Measurements from ENCODE around the gene GAPVD1. TPM values are rescaled to one million over a fixed set of nuclear protein-coding genes. Genes with fewer than 3 reads are reported as not detected.

Gene GAPVD1
- total RNA-seq, 1 experiment from 2014 or later: 39.5 TPM

- H2BK15ac ChIP-seq (ENCODE audit: low read depth, low read length): peak overlapping the region; percentile 44; the same call in 1 of the 2 replicates
- peaks cover 2% of the 10 kb centered on the region for H4K20me1 ChIP-seq (ENCODE audit: control insufficient read depth, insufficient read depth, insufficient read length)
- no peak overlapping the region for H2AFZ ChIP-seq (ENCODE audit: low read length)
- H3K4ac ChIP-seq (ENCODE audit: low read depth, low read length): no peak overlapping the region; the same call in 1 of the 2 replicates
- no peaks in the 10 kb centered on the region for H3K23me2 ChIP-seq (ENCODE audit: insufficient read length, low read depth, low read length, poor library complexity, severe bottlenecking)
- no peaks in the 10 kb centered on the region for H3K9me3 ChIP-seq (ENCODE audit: control insufficient read depth, low read depth, low read length)
- H3K4me1 Mint-ChIP-seq: peaks cover 20% of the 10 kb centered on the region in 2 experiments
- H3K27ac ChIP-seq (ENCODE audit: insufficient read length, low read depth, low read length): peak overlapping the region; percentile 70
- H3K4me3 Mint-ChIP-seq: peak overlapping the region; percentile 97 to 98
- H3K4me1 ChIP-seq (ENCODE audit: insufficient read depth, low read length): no peaks in the 10 kb centered on the region
- H2BK12ac ChIP-seq (ENCODE audit: insufficient read length, low read depth, low read length): peak overlapping the region; percentile 78
- H3K18ac ChIP-seq (ENCODE audit: insufficient read length, low read depth, low read length): peak overlapping the region; percentile 88
- H3K14ac ChIP-seq (ENCODE audit: insufficient read depth, low read length): peak overlapping the region; percentile 97
- peak overlapping the region; percentile 87 for H3K4me2 ChIP-seq (ENCODE audit: insufficient read depth, insufficient read length, low read length)
- peak overlapping the region; percentile 99 for H3K9ac ChIP-seq (ENCODE audit: extremely low read depth, insufficient read length, low read length)
- peak overlapping the region; percentile 98 for H4K5ac ChIP-seq (ENCODE audit: insufficient read length, low read depth, low read length)
- H4K91ac ChIP-seq (ENCODE audit: insufficient read length, low read depth, low read length): peak overlapping the region; percentile 86
- no peaks in the 10 kb centered on the region for H3K27me3 ChIP-seq (ENCODE audit: insufficient read depth, low read length)
- no peak for TF ChIP-seq CTCF (conservative IDR thresholded peaks at IDR 0.05)
- no peak overlapping the region for H3T11ph ChIP-seq (ENCODE audit: low read length)
- H3K79me2 ChIP-seq (ENCODE audit: insufficient read depth, low read length): peaks cover 11% of the 10 kb centered on the region; the same call in 1 of the 2 replicates
- H2AK5ac ChIP-seq (ENCODE audit: insufficient read length, low read length): no peak overlapping the region
- peaks cover 4% of the 10 kb centered on the region for H3K79me1 ChIP-seq (ENCODE audit: insufficient read depth, low read depth, low read length, poor library complexity, severe bottlenecking)
- peak overlapping the region; percentile 95 to 99 (median 99) for H3K27ac Mint-ChIP-seq
- WGBS (ENCODE audit: extremely low coverage, insufficient read length, low lambda C conversion rate): no CpG with 5 or more reads among the region's 27 CpGs
- H2BK5ac ChIP-seq (ENCODE audit: insufficient read length, low read length): peak overlapping the region; percentile 87
- no peak overlapping the region for H2BK120ac ChIP-seq (ENCODE audit: low read depth, low read length, poor library complexity, severe bottlenecking)
- H3K56ac ChIP-seq (ENCODE audit: insufficient read length, low read depth, low read length): peak overlapping the region; percentile 98
- peaks cover 31 to 40% (median 37%) of the 10 kb centered on the region in 3 experiments for H3K36me3 Mint-ChIP-seq (ENCODE audit: insufficient read depth in 1 of 3, low read depth in 3 of 3)
- no peak for DNase-seq
- peak overlapping the region; percentile 56 for H4K8ac ChIP-seq (replicated peaks; ENCODE audit: insufficient read length, low read depth, low read length)
- no peak overlapping the region for H2BK20ac ChIP-seq (ENCODE audit: low read depth, low read length, poor library complexity, severe bottlenecking)
- peak overlapping the region; percentile 91 for H3K23ac ChIP-seq (ENCODE audit: insufficient read length, low read depth, low read length)
- no peaks in the 10 kb centered on the region; the same call in 1 of the 2 replicates for H3K27me3 Mint-ChIP-seq (ENCODE audit: low read depth)
- H3K9me3 Mint-ChIP-seq: peaks cover 0 to 4% of the 10 kb centered on the region in 2 experiments; a peak in 1 of 5 replicates
Observed at GRCh38 chr9:125241863-125242739, 19.5 kb upstream of the GAPVD1 start.

Data from H9 (cell line).